Astrocyte (in vitro differentiated cells and primary cell): ENCODE results near the gene COBL. TPM values are rescaled to one million over a fixed set of nuclear protein-coding genes. Genes with fewer than 3 reads are reported as not detected.

Experiments
- DNase-seq: peaks from one replicate; pipeline ENCODE4 v3.0.0-alpha.2; 2010; ENCODE audit warnings: low read depth
- FAIRE-seq: peaks from 2 replicates; lab custom pipeline; 2011; peaks lifted over from hg19 to GRCh38; lab: Jason Lieb, UNC
- H2AFZ ChIP-seq: 2 replicates; pipeline ENCODE4 v1.6.0; 2012; ENCODE audit warnings: low read depth, low read length, inconsistent platforms
- H3K27ac ChIP-seq: 2 replicates; pipeline ENCODE4 v1.5.1; 2011; ENCODE audit warnings: low read depth, low read length, inconsistent platforms
- H3K27me3 ChIP-seq: 2 replicates; pipeline ENCODE4 v1.6.0; 2011; ENCODE audit warnings: low read length, inconsistent platforms; ENCODE audit not compliant: insufficient read depth
- H3K36me3 ChIP-seq: 2 replicates; pipeline ENCODE4 v1.5.1; 2011; ENCODE audit warnings: low read length, inconsistent platforms; ENCODE audit not compliant: insufficient read depth
- H3K4me1 ChIP-seq: 2 replicates; pipeline ENCODE4 v1.5.1; 2011; ENCODE audit warnings: low read length, inconsistent platforms; ENCODE audit not compliant: insufficient read depth
- H3K4me2 ChIP-seq: 2 replicates; pipeline ENCODE4 v1.6.0; 2012; ENCODE audit warnings: low read length, inconsistent platforms
- H3K4me3 ChIP-seq: 2 replicates; pipeline ENCODE4 v1.5.1; 2011; ENCODE audit warnings: low read depth, mild to moderate bottlenecking, low read length, inconsistent platforms; ENCODE audit not compliant: insufficient read depth
- H3K79me2 ChIP-seq: 2 replicates; pipeline ENCODE4 v1.6.0; 2012; ENCODE audit warnings: mild to moderate bottlenecking, low read length, inconsistent platforms; ENCODE audit not compliant: insufficient read depth
- H3K9ac ChIP-seq: 2 replicates; pipeline ENCODE4 v1.6.0; 2012; ENCODE audit warnings: mild to moderate bottlenecking, low read length, inconsistent platforms
- H3K9me3 ChIP-seq: 2 replicates; pipeline ENCODE4 v1.5.1; 2012; ENCODE audit warnings: low read depth, mild to moderate bottlenecking, low read length, inconsistent platforms; ENCODE audit not compliant: insufficient read depth
- H4K20me1 ChIP-seq: 2 replicates; pipeline ENCODE4 v1.6.0; 2012; ENCODE audit warnings: low read length, inconsistent platforms; ENCODE audit not compliant: insufficient read depth
- H3K27ac Mint-ChIP-seq: one replicate; pipeline ENCODE4 v1.8.0; 2021; ENCODE audit warnings: mild to moderate bottlenecking, mixed read lengths; ENCODE audit not compliant: unreplicated experiment
- H3K27me3 Mint-ChIP-seq: one replicate; pipeline ENCODE4 v1.8.0; 2021; ENCODE audit warnings: low read depth, mixed read lengths; ENCODE audit not compliant: unreplicated experiment
- H3K36me3 Mint-ChIP-seq: one replicate; pipeline ENCODE4 v1.8.0; 2021; ENCODE audit warnings: low read depth, mixed read lengths; ENCODE audit not compliant: unreplicated experiment
- H3K4me1 Mint-ChIP-seq: one replicate; pipeline ENCODE4 v1.8.0; 2021; ENCODE audit warnings: low read depth, mixed read lengths; ENCODE audit not compliant: unreplicated experiment
- H3K4me3 Mint-ChIP-seq: one replicate; pipeline ENCODE4 v1.8.0; 2021; ENCODE audit warnings: mild to moderate bottlenecking, moderate library complexity, mixed read lengths; ENCODE audit not compliant: unreplicated experiment
- H3K9me3 Mint-ChIP-seq: one replicate; pipeline ENCODE4 v1.8.0; 2021; ENCODE audit warnings: mild to moderate bottlenecking, mixed read lengths; ENCODE audit not compliant: unreplicated experiment
- CTCF ChIP-seq: IDR thresholded peaks from 2 replicates; pipeline ENCODE4 v1.5.1; 2011; ENCODE audit warnings: low read depth, mild to moderate bottlenecking, inconsistent platforms, low read length, moderate library complexity; ENCODE audit not compliant: insufficient read depth
- EZH2 ChIP-seq: IDR thresholded peaks from 2 replicates; pipeline ENCODE4 v1.6.1; 2012; ENCODE audit warnings: mild to moderate bottlenecking, low read length, inconsistent platforms; ENCODE audit not compliant: insufficient read depth
- total RNA-seq: library from RNA; stranded (reverse); gene quantifications from 2 replicates; pipeline ENCODE4 v1.2.1, GENCODE V29; 2021

The COBL gene
- total RNA-seq, 1 donor from 2014 or later = 6.4 TPM

DNA sequence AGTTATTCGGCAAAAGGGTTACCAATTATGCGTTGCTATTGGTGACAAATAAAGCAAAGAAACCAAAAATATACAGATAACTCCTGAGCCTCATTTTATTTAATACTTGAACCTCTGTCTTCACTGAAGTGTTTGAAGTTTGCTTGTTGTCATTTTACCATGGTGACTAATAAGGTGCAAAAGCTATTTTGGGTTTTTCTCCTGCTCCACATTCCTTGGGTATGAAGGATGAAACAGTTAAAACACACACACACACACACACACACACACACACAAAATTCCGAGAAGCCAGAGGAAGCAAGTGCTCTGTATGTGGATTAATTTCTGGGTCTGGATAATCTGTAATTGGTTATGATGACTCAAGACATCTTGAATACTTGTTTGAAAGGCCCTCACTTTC is 246.5 kb downstream of the COBL start:
- FAIRE-seq (peak; percentile 65), DNase-seq (peak; percentile 62)
- TF ChIP-seq EZH2 (no peak), CTCF (no peak)
- Mint-ChIP-seq H3K4me1 (peaks cover 7% of the 10 kb centered on the region), H3K4me3 (no peak overlapping the region), H3K9me3 (peaks cover 1% of the 10 kb centered on the region), H3K27me3 (peaks cover 1% of the 10 kb centered on the region), H3K36me3 (no peaks in the 10 kb centered on the region), H3K27ac (no peak overlapping the region)
- no peak overlapping the region for H2AFZ ChIP-seq
- no peaks in the 10 kb centered on the region for H3K79me2 ChIP-seq
- no peak overlapping the region for H3K27ac ChIP-seq
- no peaks in the 10 kb centered on the region for H3K36me3 ChIP-seq
- no peaks in the 10 kb centered on the region for H3K27me3 ChIP-seq
- H3K4me2 ChIP-seq = no peak overlapping the region
- peaks cover 3% of the 10 kb centered on the region for H3K9me3 ChIP-seq
- H3K4me1 ChIP-seq = peaks cover 4% of the 10 kb centered on the region
- H4K20me1 ChIP-seq = no peaks in the 10 kb centered on the region
- no peak overlapping the region for H3K9ac ChIP-seq
- H3K4me3 ChIP-seq = no peak overlapping the region

- Histone ChIP-seq H3K27ac (no peak overlapping the region), H3K9ac (no peak overlapping the region), H4K20me1 (no peaks in the 10 kb centered on the region), H3K4me2 (peak overlapping the region; percentile 14), H3K9me3 (peaks cover 3% of the 10 kb centered on the region), H3K36me3 (no peaks in the 10 kb centered on the region), H2AFZ (no peak overlapping the region), H3K4me1 (peaks cover 4% of the 10 kb centered on the region), H3K4me3 (no peak overlapping the region), H3K27me3 (no peaks in the 10 kb centered on the region), H3K79me2 (no peaks in the 10 kb centered on the region)
- peaks cover 7% of the 10 kb centered on the region for H3K4me1 Mint-ChIP-seq
- H3K27ac Mint-ChIP-seq = peak overlapping the region; percentile 48
- TF ChIP-seq EZH2 (no peak), CTCF (no peak)
- FAIRE-seq (no peak), DNase-seq (peak; percentile 57)
- H3K9me3 Mint-ChIP-seq = peaks cover 3% of the 10 kb centered on the region
- H3K4me3 Mint-ChIP-seq = no peak overlapping the region
- H3K27me3 Mint-ChIP-seq = peaks cover 4% of the 10 kb centered on the region
- H3K36me3 Mint-ChIP-seq = no peaks in the 10 kb centered on the region
Measured at GRCh38 chr7:51069411-51070083, 247.1 kb downstream of the COBL start.

GRCh38 chr7:51068401-51068800 is 248.2 kb downstream of the COBL start:
- no peak overlapping the region for H3K4me3 ChIP-seq
- no peaks in the 10 kb centered on the region for H3K36me3 ChIP-seq
- peaks cover 4% of the 10 kb centered on the region for H3K4me1 ChIP-seq
- H3K4me2 ChIP-seq = no peak overlapping the region
- no peak overlapping the region for H3K27ac ChIP-seq
- DNase-seq (no peak), FAIRE-seq (no peak)
- no peak overlapping the region for H3K9ac ChIP-seq
- peaks cover 4% of the 10 kb centered on the region for H3K27me3 Mint-ChIP-seq
- H3K4me3 Mint-ChIP-seq = no peak overlapping the region
- peaks cover 6% of the 10 kb centered on the region for H3K9me3 Mint-ChIP-seq
- H3K27ac Mint-ChIP-seq = no peak overlapping the region
- no peaks in the 10 kb centered on the region for H3K27me3 ChIP-seq
- no peak for TF ChIP-seq CTCF
- no peak for TF ChIP-seq EZH2
- peaks cover 3% of the 10 kb centered on the region for H3K9me3 ChIP-seq
- no peaks in the 10 kb centered on the region for H4K20me1 ChIP-seq
- H3K36me3 Mint-ChIP-seq = no peaks in the 10 kb centered on the region
- peaks cover 7% of the 10 kb centered on the region for H3K4me1 Mint-ChIP-seq
- no peak overlapping the region for H2AFZ ChIP-seq
- no peaks in the 10 kb centered on the region for H3K79me2 ChIP-seq
